Measurements from ENCODE around the gene C13orf42.
"Not testable (repeated sequence)": the region's sequence is repeated elsewhere in the genome, so short reads cannot be mapped to it uniquely, and the experiment has no call there.

The C13orf42 gene

DNA sequence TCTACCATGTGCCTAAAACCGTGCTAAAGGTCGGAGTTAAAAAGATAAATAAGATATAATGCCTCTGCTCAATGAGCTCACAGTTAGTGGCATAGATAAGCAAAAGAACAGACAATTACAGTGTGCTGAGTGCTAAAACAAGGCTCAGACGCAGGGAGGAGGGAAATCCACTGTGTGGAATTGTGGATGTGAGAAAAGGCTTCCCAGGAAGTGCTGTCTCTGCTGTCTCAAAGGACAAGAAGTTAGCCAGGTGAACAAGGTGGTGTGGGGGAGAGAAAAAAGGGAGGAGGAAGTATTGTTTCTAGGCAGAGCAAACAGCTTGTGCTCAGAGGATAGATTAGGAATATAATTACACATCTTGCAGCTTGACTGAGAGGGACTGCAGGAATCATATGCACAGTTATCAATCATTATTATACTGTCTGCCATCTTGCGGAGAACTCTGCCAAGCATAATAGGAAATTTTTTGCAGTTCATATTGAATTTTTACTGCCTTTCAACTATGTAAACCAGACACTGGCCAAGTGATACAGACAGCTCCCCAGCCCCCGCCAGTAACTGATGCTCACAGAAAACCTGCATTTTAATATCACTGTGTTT lies 9.3 kb downstream of the C13orf42 start:
- no peak overlapping the region for H3K4me3 ChIP-seq
- TF ChIP-seq, protein P1, sequence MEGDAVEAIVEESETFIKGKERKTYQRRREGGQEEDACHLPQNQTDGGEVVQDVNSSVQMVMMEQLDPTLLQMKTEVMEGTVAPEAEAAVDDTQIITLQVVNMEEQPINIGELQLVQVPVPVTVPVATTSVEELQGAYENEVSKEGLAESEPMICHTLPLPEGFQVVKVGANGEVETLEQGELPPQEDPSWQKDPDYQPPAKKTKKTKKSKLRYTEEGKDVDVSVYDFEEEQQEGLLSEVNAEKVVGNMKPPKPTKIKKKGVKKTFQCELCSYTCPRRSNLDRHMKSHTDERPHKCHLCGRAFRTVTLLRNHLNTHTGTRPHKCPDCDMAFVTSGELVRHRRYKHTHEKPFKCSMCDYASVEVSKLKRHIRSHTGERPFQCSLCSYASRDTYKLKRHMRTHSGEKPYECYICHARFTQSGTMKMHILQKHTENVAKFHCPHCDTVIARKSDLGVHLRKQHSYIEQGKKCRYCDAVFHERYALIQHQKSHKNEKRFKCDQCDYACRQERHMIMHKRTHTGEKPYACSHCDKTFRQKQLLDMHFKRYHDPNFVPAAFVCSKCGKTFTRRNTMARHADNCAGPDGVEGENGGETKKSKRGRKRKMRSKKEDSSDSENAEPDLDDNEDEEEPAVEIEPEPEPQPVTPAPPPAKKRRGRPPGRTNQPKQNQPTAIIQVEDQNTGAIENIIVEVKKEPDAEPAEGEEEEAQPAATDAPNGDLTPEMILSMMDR (IDR thresholded peaks at IDR 0.05), result no peak
- no peak for DNase-seq (ENCODE audit: low spot score)
- H3K27ac ChIP-seq, result no peak overlapping the region

GRCh38 chr13:51097353-51098043 lies 13.6 kb downstream of the C13orf42 start:
- H3K27ac ChIP-seq, result no peak overlapping the region
- no peak overlapping the region for H3K4me3 ChIP-seq
- DNase-seq (ENCODE audit: low spot score), result no peak
- TF ChIP-seq, protein P1 (IDR thresholded peaks at IDR 0.05), result no peak

- Histone ChIP-seq H3K27ac (no peak overlapping the region), H3K4me3 (no peak overlapping the region)
- TF ChIP-seq, protein P1 (IDR thresholded peaks at IDR 0.05), result no peak
- no peak for DNase-seq (ENCODE audit: low spot score)
Observed at GRCh38 chr13:51096131-51096530, 14.9 kb downstream of the C13orf42 start.

- TF ChIP-seq, protein P1 (IDR thresholded peaks at IDR 0.05), result no peak
- H3K27ac ChIP-seq, result no peak overlapping the region
- no peak for DNase-seq (ENCODE audit: low spot score)
- no peak overlapping the region for H3K4me3 ChIP-seq
Observed at GRCh38 chr13:51093574-51093973, 17.5 kb downstream of the C13orf42 start.

GRCh38 chr13:51091839-51092238 lies 19.2 kb downstream of the C13orf42 start:
- TF ChIP-seq, protein P1 (IDR thresholded peaks at IDR 0.05), result no peak
- DNase-seq (ENCODE audit: low spot score), result no peak
- no peak overlapping the region for H3K4me3 ChIP-seq
- H3K27ac ChIP-seq, result no peak overlapping the region

DNA sequence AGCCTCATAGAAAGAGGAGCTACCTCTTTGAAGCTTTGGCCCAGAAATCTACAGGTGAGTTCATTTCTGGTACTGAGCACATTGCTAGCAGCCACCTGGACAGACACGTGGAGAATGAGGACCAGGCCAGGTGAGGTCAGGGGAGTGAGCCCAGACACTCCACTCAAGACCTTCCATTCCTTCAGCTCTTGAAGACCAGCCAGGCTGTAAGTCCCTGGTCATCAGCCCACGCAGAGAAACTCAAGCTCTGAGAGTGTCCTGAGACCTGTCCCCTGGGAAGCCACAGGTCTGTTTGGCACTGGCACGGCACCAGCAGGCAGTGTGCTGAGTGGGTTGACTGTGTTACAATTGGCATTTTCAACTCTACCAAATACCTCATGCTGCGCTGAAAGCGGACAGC lies 27.4 kb downstream of the C13orf42 start:
- TF ChIP-seq, protein P1 (IDR thresholded peaks at IDR 0.05), result no peak
- Histone ChIP-seq H3K4me3 (no peak overlapping the region), H3K27ac (no peak overlapping the region)
- DNase-seq (ENCODE audit: low spot score), result no peak

GRCh38 chr13:51080478-51081065 lies 30.5 kb downstream of the C13orf42 start:
- DNase-seq (ENCODE audit: low spot score); H3K4me3 ChIP-seq; H3K27ac ChIP-seq: not testable (repeated sequence)
